HG03442 (cell line): ENCODE results near the gene TMEM87B.

ENCODE experiments used
- ATAC-seq: cut with Tn5 transposase; IDR thresholded peaks from one replicate; pipeline ENCODE4 v1.9.1; 2021; ENCODE audit warnings: mild to moderate bottlenecking, moderate library complexity; ENCODE audit not compliant: unreplicated experiment

The TMEM87B gene

GRCh38 chr2:112163541-112163981 is 108.5 kb downstream of the TMEM87B start:
- no peak for ATAC-seq

- ATAC-seq: no peak
Observed at GRCh38 chr2:112164876-112165275, 109.8 kb downstream of the TMEM87B start.

GRCh38 chr2:112165296-112165695 is 110.2 kb downstream of the TMEM87B start:
- ATAC-seq: no peak

GRCh38 chr2:112166806-112167499 is 111.9 kb downstream of the TMEM87B start:
- ATAC-seq: no peak

GRCh38 chr2:112168422-112169124 is 113.5 kb downstream of the TMEM87B start:
- no peak for ATAC-seq
